MM.1S (cell line): ENCODE data around the gene FCHSD2.

Source experiments
- CTCF ChIP-seq: fragments of 300-600 bp; sonication (generic); IDR thresholded peaks from 2 replicates; pipeline ENCODE4 v1.5.1; 2016; ENCODE audit warnings: antibody characterized with exemption, low read length, mixed read lengths
- EZH2 ChIP-seq: fragments of 300-600 bp; sonication (generic); optimal IDR thresholded peaks from 2 replicates; pipeline ENCODE3; 2017; ENCODE audit warnings: low read depth, mild to moderate bottlenecking, antibody characterized with exemption, low read length, mixed read lengths

- TF ChIP-seq CTCF (no peak), EZH2 (no peak)
Observed at GRCh38 chr11:72793076-72793424, 349.1 kb downstream of the FCHSD2 start.
